ENCODE results near the gene ID4. TPM values are rescaled to one million over a fixed set of nuclear protein-coding genes. Genes with fewer than 3 reads are reported as not detected.

Gene ID4
- total and polyA plus RNA-seq, 2 of the 4 experiments (the other 2 are of a cell fraction): 3.0 to 3.6 TPM

DNA sequence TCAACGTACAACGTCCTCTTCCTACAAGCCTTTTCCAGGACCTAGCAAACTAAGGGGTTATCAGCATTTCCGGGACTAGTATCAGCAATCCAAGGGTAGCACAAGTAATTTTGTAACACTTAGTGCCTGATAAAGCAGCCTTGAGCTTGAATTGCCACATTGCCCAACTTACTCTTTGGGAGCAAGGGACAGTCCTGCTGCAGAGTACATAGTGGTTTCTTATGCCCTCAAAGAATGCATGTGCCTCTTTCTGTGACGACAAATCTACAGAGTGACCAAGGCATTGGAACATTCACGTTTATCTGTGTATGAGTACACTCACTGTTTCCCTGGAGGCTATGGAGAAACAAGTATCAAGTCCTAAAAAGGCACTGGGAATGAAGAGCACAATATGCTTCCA, 3.2 kb upstream of the ID4 start:
- H4K91ac ChIP-seq (ENCODE audit: insufficient read depth, low read depth, low read length): no peak overlapping the region
- H3K4me2 ChIP-seq (ENCODE audit: low read depth, low read length): no peak overlapping the region
- TF ChIP-seq RAD21 (IDR thresholded peaks at IDR 0.05; ENCODE audit: low read length) (no peak), MXI1 (IDR thresholded peaks at IDR 0.05; ENCODE audit: borderline replicate concordance, low read depth, low read length) (no peak), POLR2A (IDR thresholded peaks at IDR 0.05; ENCODE audit: low read depth, low read length) (no peak), SMC3 (IDR thresholded peaks at IDR 0.05; ENCODE audit: low read depth, low read length) (no peak), RCOR1 (IDR thresholded peaks at IDR 0.05; ENCODE audit: insufficient replicate concordance, low read length) (no peak), MAZ (IDR thresholded peaks at IDR 0.05; ENCODE audit: borderline replicate concordance, low read depth, low read length) (no peak), MAFK (IDR thresholded peaks at IDR 0.05; ENCODE audit: low read depth, low read length) (no peak), NFE2L2 (IDR thresholded peaks at IDR 0.05; ENCODE audit: low read depth, low read length) (no peak), FOS (IDR thresholded peaks at IDR 0.05; ENCODE audit: low read depth, low read length) (no peak), CEBPB (IDR thresholded peaks at IDR 0.05; ENCODE audit: low read depth, low read length) (no peak)
- TF ChIP-seq, protein P1, sequence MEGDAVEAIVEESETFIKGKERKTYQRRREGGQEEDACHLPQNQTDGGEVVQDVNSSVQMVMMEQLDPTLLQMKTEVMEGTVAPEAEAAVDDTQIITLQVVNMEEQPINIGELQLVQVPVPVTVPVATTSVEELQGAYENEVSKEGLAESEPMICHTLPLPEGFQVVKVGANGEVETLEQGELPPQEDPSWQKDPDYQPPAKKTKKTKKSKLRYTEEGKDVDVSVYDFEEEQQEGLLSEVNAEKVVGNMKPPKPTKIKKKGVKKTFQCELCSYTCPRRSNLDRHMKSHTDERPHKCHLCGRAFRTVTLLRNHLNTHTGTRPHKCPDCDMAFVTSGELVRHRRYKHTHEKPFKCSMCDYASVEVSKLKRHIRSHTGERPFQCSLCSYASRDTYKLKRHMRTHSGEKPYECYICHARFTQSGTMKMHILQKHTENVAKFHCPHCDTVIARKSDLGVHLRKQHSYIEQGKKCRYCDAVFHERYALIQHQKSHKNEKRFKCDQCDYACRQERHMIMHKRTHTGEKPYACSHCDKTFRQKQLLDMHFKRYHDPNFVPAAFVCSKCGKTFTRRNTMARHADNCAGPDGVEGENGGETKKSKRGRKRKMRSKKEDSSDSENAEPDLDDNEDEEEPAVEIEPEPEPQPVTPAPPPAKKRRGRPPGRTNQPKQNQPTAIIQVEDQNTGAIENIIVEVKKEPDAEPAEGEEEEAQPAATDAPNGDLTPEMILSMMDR (conservative IDR thresholded peaks at IDR 0.05; ENCODE audit: low read depth, low read length): no peak
- TF ChIP-seq, protein P2, sequence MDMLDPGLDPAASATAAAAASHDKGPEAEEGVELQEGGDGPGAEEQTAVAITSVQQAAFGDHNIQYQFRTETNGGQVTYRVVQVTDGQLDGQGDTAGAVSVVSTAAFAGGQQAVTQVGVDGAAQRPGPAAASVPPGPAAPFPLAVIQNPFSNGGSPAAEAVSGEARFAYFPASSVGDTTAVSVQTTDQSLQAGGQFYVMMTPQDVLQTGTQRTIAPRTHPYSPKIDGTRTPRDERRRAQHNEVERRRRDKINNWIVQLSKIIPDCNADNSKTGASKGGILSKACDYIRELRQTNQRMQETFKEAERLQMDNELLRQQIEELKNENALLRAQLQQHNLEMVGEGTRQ (IDR thresholded peaks at IDR 0.05; ENCODE audit: low read depth, low read length): no peak
- TF ChIP-seq, protein P3, sequence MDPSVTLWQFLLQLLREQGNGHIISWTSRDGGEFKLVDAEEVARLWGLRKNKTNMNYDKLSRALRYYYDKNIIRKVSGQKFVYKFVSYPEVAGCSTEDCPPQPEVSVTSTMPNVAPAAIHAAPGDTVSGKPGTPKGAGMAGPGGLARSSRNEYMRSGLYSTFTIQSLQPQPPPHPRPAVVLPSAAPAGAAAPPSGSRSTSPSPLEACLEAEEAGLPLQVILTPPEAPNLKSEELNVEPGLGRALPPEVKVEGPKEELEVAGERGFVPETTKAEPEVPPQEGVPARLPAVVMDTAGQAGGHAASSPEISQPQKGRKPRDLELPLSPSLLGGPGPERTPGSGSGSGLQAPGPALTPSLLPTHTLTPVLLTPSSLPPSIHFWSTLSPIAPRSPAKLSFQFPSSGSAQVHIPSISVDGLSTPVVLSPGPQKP (IDR thresholded peaks at IDR 0.05; ENCODE audit: borderline replicate concordance, low read depth, low read length): no peak
- no peak overlapping the region for H3K4me3 ChIP-seq (ENCODE audit: insufficient read depth, low read depth, low read length)
- H3K18ac ChIP-seq (ENCODE audit: low read depth, low read length): no peak overlapping the region
- H2BK20ac ChIP-seq (ENCODE audit: low read depth, low read length): no peak overlapping the region
- H3K56ac ChIP-seq (ENCODE audit: extremely low read depth, insufficient read depth, low read length): no peak overlapping the region
- no peak overlapping the region for H3K14ac ChIP-seq (replicated peaks; ENCODE audit: low read depth, low read length)
- H4K8ac ChIP-seq (ENCODE audit: low read depth in 2 of 2, low read length in 2 of 2): no peak overlapping the region
- H3K9me1 ChIP-seq (ENCODE audit: insufficient read depth, low read length): no peaks in the 10 kb centered on the region
- DNase-seq (no peak), ATAC-seq (ENCODE audit: low read depth) (no peak)
- H3K4ac ChIP-seq (ENCODE audit: low read depth, low read length): no peak overlapping the region
- no peak overlapping the region for H3K9ac ChIP-seq (ENCODE audit: low read depth, low read length)
- H3K27ac ChIP-seq (ENCODE audit: insufficient read depth, low read length): no peak overlapping the region
- intact Hi-C loops (cut with micrococcal nuclease) (no loop called here), dilution Hi-C loops (cut with HindIII; ENCODE audit: low sequenced_read_pairs, unreplicated experiment) (no loop called here), in situ Hi-C loops (cut with MboI; ENCODE audit: low sequenced_read_pairs) (no loop called here)
- no peak overlapping the region for H2BK15ac ChIP-seq (ENCODE audit: low read depth, low read length)
- H3K23ac ChIP-seq (ENCODE audit: low read depth, low read length): peak overlapping the region; percentile 37; the same call in 1 of the 2 replicates
- no peak overlapping the region for H2BK120ac ChIP-seq (ENCODE audit: low read depth, low read length)
- no peak overlapping the region for H2AK9ac ChIP-seq (replicated peaks; ENCODE audit: low read depth, low read length, poor library complexity)
- no peak overlapping the region for H2AK5ac ChIP-seq (ENCODE audit: low read depth, low read length)
- H2BK5ac ChIP-seq (ENCODE audit: low read depth, low read length, poor library complexity, severe bottlenecking): no peak overlapping the region
- no peaks in the 10 kb centered on the region for H3K27me3 ChIP-seq (ENCODE audit: control insufficient read depth, insufficient read depth, low read length)
- no peaks in the 10 kb centered on the region for H3K9me3 ChIP-seq (ENCODE audit: control insufficient read depth, insufficient read depth, low read length)
- no peak overlapping the region for H2AFZ ChIP-seq (replicated peaks; ENCODE audit: low read length, poor library complexity)
- 85% methylated on average over 5 of the region's 5 CpGs; no CpG with 5 or more reads in 1 of the 2 experiments for WGBS, 2 experiments (ENCODE audit: extremely low coverage in 2 of 2, insufficient read length in 1 of 2)
- H4K5ac ChIP-seq (ENCODE audit: low read depth, low read length): no peak overlapping the region
- ChIA-PET CTCF (no interaction called here), POLR2A (ENCODE audit: unreplicated experiment) (no interaction called here)
- BruUV-seq (replicated peaks): no TSS peak
- peaks cover 10% of the 10 kb centered on the region; the same call in 1 of the 2 replicates for H4K20me1 ChIP-seq (ENCODE audit: insufficient read depth, low read length)
- H3K79me1 ChIP-seq (ENCODE audit: low read depth in 1 of 2, low read length in 2 of 2): peaks cover 0 to 5% of the 10 kb centered on the region in 2 experiments; a peak in 2 of 4 replicates
- no peaks in the 10 kb centered on the region for H3K4me1 ChIP-seq (ENCODE audit: control insufficient read depth, insufficient read depth, low read length)
- H3K36me3 ChIP-seq (ENCODE audit: control insufficient read depth, insufficient read depth, low read length): no peaks in the 10 kb centered on the region
